ENCODE data around the gene HMCN2. TPM values are rescaled to one million over a fixed set of nuclear protein-coding genes. Genes with fewer than 3 reads are reported as not detected.

The HMCN2 gene
- polyA plus RNA-seq, 2 of the 4 experiments (the other 2 are of a cell fraction): 0.01 TPM; not detected in 1

DNA sequence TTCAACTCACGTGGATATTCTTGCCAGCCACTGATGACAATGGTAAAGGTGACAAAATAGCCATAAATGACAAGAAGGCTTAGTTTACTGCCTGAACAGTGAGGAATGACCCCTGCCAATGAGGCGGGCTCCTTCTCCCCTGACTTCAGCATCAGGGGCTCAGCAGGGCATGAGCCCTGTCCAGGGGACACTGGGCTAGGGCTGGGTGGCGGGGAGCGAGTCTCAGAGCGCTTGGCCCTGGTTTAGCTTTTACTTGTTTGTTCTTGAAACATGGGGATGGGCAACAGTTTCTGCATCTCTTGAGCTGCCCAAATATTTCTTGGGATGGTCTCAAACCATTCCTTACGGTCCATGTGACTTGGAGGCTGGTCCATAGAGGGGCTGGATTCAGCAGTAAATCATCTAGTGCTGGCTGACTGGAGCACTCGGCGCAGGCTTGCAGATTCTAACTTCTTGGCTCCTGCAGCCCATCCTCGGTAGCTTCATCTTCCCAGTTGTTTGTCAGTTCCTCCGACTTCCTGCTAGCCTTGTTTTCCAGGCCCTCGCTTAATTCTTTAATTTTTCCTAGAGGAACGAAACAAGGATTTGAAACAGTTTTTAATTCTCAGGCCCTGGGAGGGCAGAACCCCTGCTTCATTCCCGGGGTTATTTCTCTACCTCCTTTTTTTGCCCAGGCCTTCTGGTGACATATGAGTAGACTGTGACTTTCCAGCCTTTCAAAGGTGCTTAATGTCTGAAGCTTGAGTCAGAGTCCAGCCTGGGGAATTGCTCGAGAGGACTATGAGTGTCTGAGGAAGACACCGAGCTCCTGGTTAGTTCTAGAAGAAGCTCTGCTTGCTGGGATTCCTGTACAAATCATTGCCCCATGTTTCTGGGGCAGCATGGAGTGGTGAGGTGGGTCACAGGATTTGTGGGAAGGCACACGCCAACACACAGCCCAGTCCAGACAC, 4.5 kb upstream of the HMCN2 start:
- CTCF ChIA-PET: interaction anchor here (0.6 to 1.2 kb wide), 4 partner anchors 17 to 155 kb away, joined by 3 to 4 read pairs (median 3); no protein-coding TSS in a partner anchor
- no peak for TF ChIP-seq EHMT2 (IDR thresholded peaks at IDR 0.05; ENCODE audit: low read depth)
- WGBS (ENCODE audit: missing lambda C conversion rate): 51% methylated on average over 16 of the region's 16 CpGs
- ATAC-seq (no peak), DNase-seq (ENCODE audit: low read depth in 1 of 2, low spot score in 1 of 2) (no peak), FAIRE-seq (no peak)
- POLR2A ChIA-PET: no interaction called here
- H3K4me1 ChIP-seq: peaks cover 9% of the 10 kb centered on the region
- H3K27ac ChIP-seq: no peak overlapping the region
- no peak overlapping the region for H3K4me3 ChIP-seq
- peaks cover 3% of the 10 kb centered on the region; the same call in 1 of the 3 replicates for H3K9me3 ChIP-seq
- H3K4me2 ChIP-seq: no peak overlapping the region

DNA sequence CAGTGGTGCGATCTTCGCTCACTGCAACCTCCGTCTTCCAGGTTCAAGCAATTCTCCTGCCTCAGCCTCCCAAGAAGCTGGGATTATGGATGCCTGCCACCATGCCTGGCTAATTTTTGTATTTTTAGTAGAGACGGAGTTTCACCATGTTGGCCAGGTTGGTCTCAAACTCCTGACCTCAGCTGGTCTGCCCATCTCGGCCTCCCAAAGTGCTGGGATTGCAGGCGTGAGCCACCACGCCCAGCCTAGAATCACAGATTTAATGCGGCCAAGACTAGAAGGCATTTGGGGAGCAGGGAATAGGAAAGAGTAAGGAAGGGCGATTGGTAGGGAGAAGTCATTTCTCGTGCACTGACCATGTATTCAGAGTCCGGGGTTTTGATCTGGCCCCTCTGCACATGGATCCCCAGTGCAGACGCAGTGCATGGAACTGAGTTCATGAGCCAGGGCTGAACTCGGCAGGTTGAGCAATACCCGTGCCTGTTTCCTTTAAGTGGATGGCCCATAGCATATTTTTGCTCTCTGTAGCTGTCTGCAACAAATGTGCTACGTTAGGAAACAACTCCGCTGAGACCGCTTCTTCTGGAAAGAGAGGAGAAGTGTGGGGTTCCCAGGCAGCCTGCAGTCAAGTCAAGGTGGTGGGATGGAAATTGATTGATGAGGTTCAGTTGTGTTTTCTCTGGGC, 3.4 kb upstream of the HMCN2 start:
- peaks cover 3% of the 10 kb centered on the region; the same call in 1 of the 3 replicates for H3K9me3 ChIP-seq
- no peak overlapping the region for H3K27ac ChIP-seq
- peaks cover 11% of the 10 kb centered on the region for H3K4me1 ChIP-seq
- CTCF ChIA-PET: interaction anchor here (0.9 to 1.4 kb wide), 3 partner anchors 18 to 61 kb away, joined by 3 to 5 read pairs (median 3); no protein-coding TSS in a partner anchor
- 56% methylated on average over 17 of the region's 17 CpGs for WGBS (ENCODE audit: missing lambda C conversion rate)
- POLR2A ChIA-PET: no interaction called here
- H3K4me2 ChIP-seq: no peak overlapping the region
- TF ChIP-seq CEBPB (IDR thresholded peaks at IDR 0.05) (0 out of 4 replicates have a peak, but pooled peaks of 1 of the 2 experiments have one; percentile 6), FOSB (CRISPR knock-in tag; IDR thresholded peaks at IDR 0.05) (no peak)
- FAIRE-seq: no peak
- DNase-seq (ENCODE audit: low read depth in 1 of 2, low spot score in 1 of 2): no peak
- no peak for ATAC-seq
- no peak overlapping the region for H3K4me3 ChIP-seq

DNA sequence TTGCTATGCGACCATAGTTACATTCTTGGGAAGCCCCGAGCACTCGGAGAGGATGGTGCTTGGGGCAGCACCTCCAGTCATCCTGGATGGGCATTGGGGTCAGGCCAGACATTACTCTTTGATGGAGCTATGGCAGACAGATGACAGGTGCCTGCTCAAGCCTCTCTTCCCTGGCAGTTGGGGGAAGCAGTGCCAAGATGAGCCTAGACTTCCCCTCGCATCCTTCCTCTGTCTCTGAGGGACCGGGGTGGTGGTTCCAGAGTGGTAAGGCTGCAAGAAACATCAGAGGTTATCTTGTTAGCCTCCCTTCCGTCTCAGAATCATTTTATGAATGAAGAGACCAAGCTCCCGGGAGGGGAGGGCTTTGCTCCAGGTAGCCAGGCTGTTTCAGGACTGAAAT, 2.8 kb upstream of the HMCN2 start:
- 61% methylated on average over 7 of the region's 7 CpGs for WGBS (ENCODE audit: missing lambda C conversion rate)
- DNase-seq (ENCODE audit: low read depth in 1 of 2, low spot score in 1 of 2) (no peak), FAIRE-seq (no peak), ATAC-seq (no peak)
- no peak for TF ChIP-seq RCOR1 (IDR thresholded peaks at IDR 0.05; ENCODE audit: low read depth, low read length)
- TF ChIP-seq ZSCAN20 (CRISPR knock-in tag; IDR thresholded peaks at IDR 0.05): no peak
- TF ChIP-seq POLR2AphosphoS2 (conservative IDR thresholded peaks at IDR 0.05; ENCODE audit: low read length): no peak
- no peak for TF ChIP-seq RAD21 (conservative IDR thresholded peaks at IDR 0.05 in 1 of 2, IDR thresholded peaks at IDR 0.05 in 1 of 2)
- TF ChIP-seq, protein P1, sequence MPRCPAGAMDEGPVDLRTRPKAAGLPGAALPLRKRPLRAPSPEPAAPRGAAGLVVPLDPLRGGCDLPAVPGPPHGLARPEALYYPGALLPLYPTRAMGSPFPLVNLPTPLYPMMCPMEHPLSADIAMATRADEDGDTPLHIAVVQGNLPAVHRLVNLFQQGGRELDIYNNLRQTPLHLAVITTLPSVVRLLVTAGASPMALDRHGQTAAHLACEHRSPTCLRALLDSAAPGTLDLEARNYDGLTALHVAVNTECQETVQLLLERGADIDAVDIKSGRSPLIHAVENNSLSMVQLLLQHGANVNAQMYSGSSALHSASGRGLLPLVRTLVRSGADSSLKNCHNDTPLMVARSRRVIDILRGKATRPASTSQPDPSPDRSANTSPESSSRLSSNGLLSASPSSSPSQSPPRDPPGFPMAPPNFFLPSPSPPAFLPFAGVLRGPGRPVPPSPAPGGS (IDR thresholded peaks at IDR 0.05): no peak
- TF ChIP-seq ZNF302 (CRISPR knock-in tag; IDR thresholded peaks at IDR 0.05): no peak
- no peak for TF ChIP-seq MAFK (IDR thresholded peaks at IDR 0.05; ENCODE audit: partially characterized antibody)
- TF ChIP-seq, protein P2, sequence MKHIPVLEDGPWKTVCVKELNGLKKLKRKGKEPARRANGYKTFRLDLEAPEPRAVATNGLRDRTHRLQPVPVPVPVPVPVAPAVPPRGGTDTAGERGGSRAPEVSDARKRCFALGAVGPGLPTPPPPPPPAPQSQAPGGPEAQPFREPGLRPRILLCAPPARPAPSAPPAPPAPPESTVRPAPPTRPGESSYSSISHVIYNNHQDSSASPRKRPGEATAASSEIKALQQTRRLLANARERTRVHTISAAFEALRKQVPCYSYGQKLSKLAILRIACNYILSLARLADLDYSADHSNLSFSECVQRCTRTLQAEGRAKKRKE (CRISPR knock-in tag; IDR thresholded peaks at IDR 0.05; ENCODE audit: low read depth): no peak
- TF ChIP-seq, protein P3, sequence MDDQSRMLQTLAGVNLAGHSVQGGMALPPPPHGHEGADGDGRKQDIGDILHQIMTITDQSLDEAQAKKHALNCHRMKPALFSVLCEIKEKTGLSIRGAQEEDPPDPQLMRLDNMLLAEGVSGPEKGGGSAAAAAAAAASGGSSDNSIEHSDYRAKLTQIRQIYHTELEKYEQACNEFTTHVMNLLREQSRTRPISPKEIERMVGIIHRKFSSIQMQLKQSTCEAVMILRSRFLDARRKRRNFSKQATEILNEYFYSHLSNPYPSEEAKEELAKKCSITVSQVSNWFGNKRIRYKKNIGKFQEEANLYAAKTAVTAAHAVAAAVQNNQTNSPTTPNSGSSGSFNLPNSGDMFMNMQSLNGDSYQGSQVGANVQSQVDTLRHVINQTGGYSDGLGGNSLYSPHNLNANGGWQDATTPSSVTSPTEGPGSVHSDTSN (IDR thresholded peaks at IDR 0.05): no peak
- TF ChIP-seq MYC (IDR thresholded peaks at IDR 0.05; ENCODE audit: borderline replicate concordance, low read length): no peak
- no peak for TF ChIP-seq FOSL2 (IDR thresholded peaks at IDR 0.05)
- no peak for TF ChIP-seq FOSL2 (CRISPR knock-in tag; IDR thresholded peaks at IDR 0.05)
- TF ChIP-seq, protein P4, sequence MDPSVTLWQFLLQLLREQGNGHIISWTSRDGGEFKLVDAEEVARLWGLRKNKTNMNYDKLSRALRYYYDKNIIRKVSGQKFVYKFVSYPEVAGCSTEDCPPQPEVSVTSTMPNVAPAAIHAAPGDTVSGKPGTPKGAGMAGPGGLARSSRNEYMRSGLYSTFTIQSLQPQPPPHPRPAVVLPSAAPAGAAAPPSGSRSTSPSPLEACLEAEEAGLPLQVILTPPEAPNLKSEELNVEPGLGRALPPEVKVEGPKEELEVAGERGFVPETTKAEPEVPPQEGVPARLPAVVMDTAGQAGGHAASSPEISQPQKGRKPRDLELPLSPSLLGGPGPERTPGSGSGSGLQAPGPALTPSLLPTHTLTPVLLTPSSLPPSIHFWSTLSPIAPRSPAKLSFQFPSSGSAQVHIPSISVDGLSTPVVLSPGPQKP (IDR thresholded peaks at IDR 0.05; ENCODE audit: low read depth, low read length): no peak
- CTCF ChIA-PET: interaction anchor here (0.9 to 1.4 kb wide), 3 partner anchors 19 to 61 kb away, joined by 3 to 5 read pairs (median 3); no protein-coding TSS in a partner anchor
- H3K4me2 ChIP-seq: no peak overlapping the region
- H3K4me1 ChIP-seq: peaks cover 11% of the 10 kb centered on the region
- peaks cover 3% of the 10 kb centered on the region; the same call in 1 of the 3 replicates for H3K9me3 ChIP-seq
- no peak overlapping the region for H3K27ac ChIP-seq
- POLR2A ChIA-PET: no interaction called here
- H3K4me3 ChIP-seq: no peak overlapping the region
